Activated CD8-positive, alpha-beta T cell treated with anti-CD3 and anti-CD28 coated beads, Interleukin-2, amount 10 ng/mL, durations not matched to agents 7 days and 5 days (primary cell): Measurements from ENCODE around the gene KCNJ10. TPM values are rescaled to one million over a fixed set of nuclear protein-coding genes. Genes with fewer than 3 reads are reported as not detected.

Experiments used
- ATAC-seq: fragments of 150-1000 bp; cut with Tn5 transposase; one replicate; pipeline ENCODE4 v1.10.0; 2021; ENCODE audit warnings: moderate library complexity
- CTCF ChIA-PET: fragments of 350-600 bp; sonication (Branson Sonifier 250); formaldehyde crosslinking; loops from one replicate; lab custom pipeline; 2021; ENCODE audit warnings: antibody characterized with exemption; lab: Charles Lee
- POLR2A ChIA-PET: fragments of 350-600 bp; sonication (Branson Sonifier 250); formaldehyde crosslinking; loops from one replicate; lab custom pipeline; 2021; ENCODE audit warnings: antibody characterized with exemption; lab: Charles Lee
- DNase-seq: peaks from one replicate; pipeline ENCODE4 v3.0.0-alpha.2; 2020
- H3K27ac Mint-ChIP-seq: one replicate; pipeline ENCODE4 v1.8.0; 2021; ENCODE audit warnings: mild to moderate bottlenecking, mixed read lengths
- H3K27me3 Mint-ChIP-seq: one replicate; pipeline ENCODE4 v1.8.0; 2021; ENCODE audit warnings: low read depth, mixed read lengths
- H3K36me3 Mint-ChIP-seq: one replicate; pipeline ENCODE4 v1.8.0; 2021; ENCODE audit warnings: low read depth, mixed read lengths
- H3K4me1 Mint-ChIP-seq: one replicate; pipeline ENCODE4 v1.8.0; 2021; ENCODE audit warnings: low read depth, mixed read lengths
- H3K4me3 Mint-ChIP-seq: one replicate; pipeline ENCODE4 v1.8.0; 2021; ENCODE audit warnings: mild to moderate bottlenecking, mixed read lengths
- H3K9me3 Mint-ChIP-seq: one replicate; pipeline ENCODE4 v1.8.0; 2022; ENCODE audit warnings: mixed read lengths; ENCODE audit not compliant: insufficient read depth
- total RNA-seq, 2 experiments: library from RNA; stranded (reverse); gene quantifications; one replicate each; pipeline ENCODE4 v1.2.3, GENCODE V29; 2021

KCNJ10 gene
- total RNA-seq, 2 experiments from 2014 or later, result not detected

DNA sequence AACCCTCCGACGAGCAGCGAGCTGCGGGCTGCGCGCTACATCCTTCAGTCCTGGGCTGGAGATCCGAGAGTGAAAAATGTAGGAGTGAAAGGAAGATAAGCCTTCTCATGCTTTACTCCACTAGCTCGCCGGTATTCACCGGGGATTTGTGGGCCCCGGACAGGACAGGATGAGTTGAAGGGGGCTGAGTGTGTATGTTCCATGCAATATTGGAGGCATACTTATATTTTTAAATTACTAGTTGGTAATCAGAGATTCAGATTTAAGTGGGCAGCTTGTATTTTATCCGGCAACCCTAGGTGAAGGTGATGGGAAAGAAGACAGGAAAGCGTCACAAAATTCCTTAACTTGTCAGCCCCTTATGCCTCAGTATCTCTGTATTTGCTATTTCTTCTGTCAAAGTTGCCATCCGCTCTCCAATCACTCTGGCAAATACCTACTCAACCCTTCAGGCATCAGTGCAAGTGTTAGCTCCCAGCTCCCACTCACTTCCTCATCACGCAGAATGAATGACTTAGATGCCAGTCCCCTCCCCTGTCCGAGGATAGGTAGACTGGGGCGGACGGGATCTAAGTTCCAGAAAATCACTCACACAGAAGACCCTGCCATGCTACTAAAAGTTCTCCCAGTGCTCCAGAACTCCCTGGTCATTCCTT lies 37.7 kb downstream of the KCNJ10 start:
- CTCF ChIA-PET, result interaction anchor here (0.6 to 5.4 kb wide), 6 partner anchors 9 to 74 kb away, joined by 3 to 67 read pairs (median 23); partner anchors contain the start of gene KCNJ9

GRCh38 chr1:160031365-160032164 lies 38.4 kb downstream of the KCNJ10 start, which contains the start of gene PIGM:
Gene PIGM, minus strand, starts transcription at chr1:160031990. Its CDS starts 251 bp downstream, at chr1:160031739.
- Mint-ChIP-seq H3K4me1 (peaks cover 29% of the 10 kb centered on the region), H3K27ac (peak within 1 kb of the TSS; percentile 90), H3K9me3 (no peaks in the 10 kb centered on the region), H3K27me3 (peaks cover 12% of the 10 kb centered on the region), H3K36me3 (peaks cover 10% of the 10 kb centered on the region), H3K4me3 (peak within 1 kb of the TSS; percentile 95)
- ATAC-seq, result peak; percentile 99
- ChIA-PET CTCF (interaction anchor here (0.6 to 5.4 kb wide), 13 partner anchors 8 to 220 kb away, joined by 3 to 67 read pairs (median 5); partner anchors contain the start of gene KCNJ9), POLR2A (interaction anchor here (0.9 to 2.9 kb wide), 5 partner anchors 23 to 108 kb away, joined by 3 to 14 read pairs (median 4); partner anchors contain the start of gene TAGLN2)
- DNase-seq, result peak; percentile 97

More for the DNA sequence above, 37.7 kb downstream of the KCNJ10 start:
- POLR2A ChIA-PET, result interaction anchor here (0.9 to 2.9 kb wide), 5 partner anchors 22 to 109 kb away, joined by 3 to 14 read pairs (median 4); partner anchors contain the start of gene TAGLN2
- H3K27ac Mint-ChIP-seq, result peak overlapping the region; percentile 90
- peaks cover 12% of the 10 kb centered on the region for H3K27me3 Mint-ChIP-seq
- H3K4me1 Mint-ChIP-seq, result peaks cover 29% of the 10 kb centered on the region
- H3K9me3 Mint-ChIP-seq, result no peaks in the 10 kb centered on the region
- DNase-seq (no peak), ATAC-seq (no peak)
- peaks cover 7% of the 10 kb centered on the region for H3K36me3 Mint-ChIP-seq
- peak overlapping the region; percentile 95 for H3K4me3 Mint-ChIP-seq

- Mint-ChIP-seq H3K4me3 (peak overlapping the region; percentile 95), H3K4me1 (peaks cover 29% of the 10 kb centered on the region), H3K27ac (peak overlapping the region; percentile 90), H3K36me3 (peaks cover 10% of the 10 kb centered on the region), H3K27me3 (peaks cover 12% of the 10 kb centered on the region), H3K9me3 (no peaks in the 10 kb centered on the region)
- peak; percentile 26 for ATAC-seq
- no peak for DNase-seq
- CTCF ChIA-PET, result interaction anchor here (1.1 to 5.4 kb wide), 11 partner anchors 10 to 221 kb away, joined by 3 to 67 read pairs (median 5); partner anchors contain the start of gene KCNJ9
- POLR2A ChIA-PET, result interaction anchor here (1.2 to 2.9 kb wide), 4 partner anchors 60 to 107 kb away, joined by 3 to 14 read pairs (median 5); partner anchors contain the start of gene TAGLN2
Observed at GRCh38 chr1:160030657-160031364, 39.1 kb downstream of the KCNJ10 start.

GRCh38 chr1:160028426-160028825 lies 41.5 kb downstream of the KCNJ10 start:
- Mint-ChIP-seq H3K27me3 (peaks cover 5% of the 10 kb centered on the region), H3K4me3 (no peak overlapping the region), H3K9me3 (no peaks in the 10 kb centered on the region), H3K27ac (no peak overlapping the region), H3K36me3 (peaks cover 10% of the 10 kb centered on the region), H3K4me1 (peaks cover 29% of the 10 kb centered on the region)
- CTCF ChIA-PET, result interaction anchor here (0.6 to 1.0 kb wide), 2 partner anchors 21 to 22 kb away, joined by 3 to 6 read pairs; no protein-coding TSS in a partner anchor
- DNase-seq, result no peak
- POLR2A ChIA-PET, result no interaction called here
- ATAC-seq, result no peak

DNA sequence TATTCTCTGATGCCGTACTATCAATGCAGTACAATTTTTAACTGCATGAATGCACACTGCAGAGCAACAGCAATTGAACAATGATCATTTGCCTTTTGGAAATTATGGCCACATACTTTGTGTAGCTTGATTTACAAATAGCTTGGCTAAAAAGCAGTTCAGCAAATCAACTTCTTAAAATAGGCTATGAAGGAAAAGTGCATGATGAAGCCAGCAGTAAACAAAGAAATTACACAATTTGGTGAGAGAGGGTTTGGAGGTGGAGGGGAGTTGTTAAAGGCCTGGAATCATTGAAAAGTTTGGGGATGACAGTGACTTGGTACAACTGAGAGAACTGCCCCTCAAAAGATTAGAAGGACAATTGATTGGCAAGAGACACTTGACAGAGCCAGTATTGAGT lies 44.6 kb downstream of the KCNJ10 start:
- Mint-ChIP-seq H3K27me3 (peaks cover 5% of the 10 kb centered on the region), H3K4me1 (peaks cover 9% of the 10 kb centered on the region), H3K36me3 (peaks cover 7% of the 10 kb centered on the region), H3K27ac (no peak overlapping the region), H3K4me3 (no peak overlapping the region), H3K9me3 (no peaks in the 10 kb centered on the region)
- ATAC-seq (no peak), DNase-seq (no peak)
- ChIA-PET POLR2A (no interaction called here), CTCF (interaction anchor here (1.7 to 4.9 kb wide), 2 partner anchors 19 to 245 kb away, joined by 4 to 36 read pairs; partner anchors contain the start of gene DUSP23)

GRCh38 chr1:160024195-160024905 lies 45.6 kb downstream of the KCNJ10 start:
- Mint-ChIP-seq H3K36me3 (peaks cover 7% of the 10 kb centered on the region), H3K9me3 (no peaks in the 10 kb centered on the region), H3K4me3 (no peak overlapping the region), H3K27ac (no peak overlapping the region), H3K4me1 (peaks cover 3% of the 10 kb centered on the region), H3K27me3 (peaks cover 5% of the 10 kb centered on the region)
- no peak for ATAC-seq
- ChIA-PET POLR2A (no interaction called here), CTCF (interaction anchor here (1.0 to 4.9 kb wide), 6 partner anchors 18 to 244 kb away, joined by 3 to 36 read pairs (median 4); partner anchors contain the start of gene DUSP23)
- DNase-seq, result peak; percentile 8

- Mint-ChIP-seq H3K27ac (no peak overlapping the region), H3K27me3 (peaks cover 8% of the 10 kb centered on the region), H3K4me1 (peaks cover 5% of the 10 kb centered on the region), H3K4me3 (no peak overlapping the region), H3K9me3 (no peaks in the 10 kb centered on the region), H3K36me3 (peaks cover 4% of the 10 kb centered on the region)
- no peak for ATAC-seq
- ChIA-PET POLR2A (no interaction called here), CTCF (interaction anchor here (0.9 to 4.9 kb wide), 6 partner anchors 8 to 63 kb away, joined by 3 to 36 read pairs (median 4); partner anchors contain the start of gene PIGM)
- DNase-seq, result peak; percentile 12
Observed at GRCh38 chr1:160022330-160023310, 47.3 kb downstream of the KCNJ10 start.

DNA sequence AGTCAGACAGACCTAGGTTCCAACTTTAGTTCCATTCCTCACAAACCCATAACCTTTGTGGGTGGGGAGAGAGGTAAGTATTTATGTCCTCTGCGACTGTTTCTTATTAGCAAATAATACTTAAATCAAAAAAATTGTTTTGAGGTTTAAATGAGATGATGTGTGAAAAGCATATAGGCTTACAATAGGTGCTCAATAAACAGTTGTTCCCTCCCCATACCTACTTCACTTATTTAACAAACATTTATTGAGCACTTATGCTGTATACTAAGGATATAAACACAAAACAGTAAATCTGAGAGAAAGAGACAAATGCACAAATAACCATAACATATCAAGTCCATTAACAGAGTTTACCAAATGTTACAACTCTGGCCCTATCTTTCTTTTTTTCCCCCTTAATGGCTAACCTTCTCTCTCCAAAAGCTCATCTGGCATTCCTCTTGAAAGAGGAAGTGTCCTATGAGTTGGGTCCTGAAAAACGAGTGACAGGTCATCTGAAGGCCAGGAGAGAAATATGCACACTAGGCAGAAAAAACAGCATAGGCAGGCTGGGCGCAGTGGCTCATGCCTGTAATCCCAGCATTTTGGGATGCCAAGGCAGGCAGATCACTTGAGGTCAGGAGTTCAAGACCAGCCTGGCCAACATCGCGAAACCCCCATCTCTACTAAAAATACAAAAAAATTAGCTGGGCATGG lies 48.4 kb downstream of the KCNJ10 start:
- CTCF ChIA-PET, result interaction anchor here (1.5 to 4.9 kb wide), 2 partner anchors 9 to 15 kb away, joined by 5 to 36 read pairs; no protein-coding TSS in a partner anchor
- no peak for ATAC-seq
- Mint-ChIP-seq H3K4me1 (peaks cover 5% of the 10 kb centered on the region), H3K27me3 (peaks cover 12% of the 10 kb centered on the region), H3K9me3 (no peaks in the 10 kb centered on the region), H3K36me3 (no peaks in the 10 kb centered on the region), H3K4me3 (no peak overlapping the region), H3K27ac (no peak overlapping the region)
- DNase-seq, result no peak
- POLR2A ChIA-PET, result no interaction called here

- Mint-ChIP-seq H3K27ac (no peak overlapping the region), H3K36me3 (no peaks in the 10 kb centered on the region), H3K4me1 (peaks cover 5% of the 10 kb centered on the region), H3K4me3 (no peak overlapping the region), H3K27me3 (peaks cover 12% of the 10 kb centered on the region), H3K9me3 (no peaks in the 10 kb centered on the region)
- no peak for ATAC-seq
- no peak for DNase-seq
- CTCF ChIA-PET, result interaction anchor here (0.8 to 6.9 kb wide), 8 partner anchors 10 to 807 kb away, joined by 3 to 74 read pairs (median 5); no protein-coding TSS in a partner anchor
- POLR2A ChIA-PET, result interaction anchor here (1.1 kb wide), 1 partner anchor 58 kb away, joined by 3 read pairs; no protein-coding TSS in a partner anchor
Observed at GRCh38 chr1:160020196-160020595, 49.8 kb downstream of the KCNJ10 start.
